EH (cell line): ENCODE results near the gene FBLN2.
"Not testable (repeated sequence)": the region's sequence is repeated elsewhere in the genome, so short reads cannot be mapped to it uniquely, and the experiment has no call there.

Experiments
- DNase-seq: peaks from one replicate; pipeline ENCODE4 v3.0.0-alpha.2; 2015; ENCODE audit warnings: low read depth

Gene FBLN2

DNA sequence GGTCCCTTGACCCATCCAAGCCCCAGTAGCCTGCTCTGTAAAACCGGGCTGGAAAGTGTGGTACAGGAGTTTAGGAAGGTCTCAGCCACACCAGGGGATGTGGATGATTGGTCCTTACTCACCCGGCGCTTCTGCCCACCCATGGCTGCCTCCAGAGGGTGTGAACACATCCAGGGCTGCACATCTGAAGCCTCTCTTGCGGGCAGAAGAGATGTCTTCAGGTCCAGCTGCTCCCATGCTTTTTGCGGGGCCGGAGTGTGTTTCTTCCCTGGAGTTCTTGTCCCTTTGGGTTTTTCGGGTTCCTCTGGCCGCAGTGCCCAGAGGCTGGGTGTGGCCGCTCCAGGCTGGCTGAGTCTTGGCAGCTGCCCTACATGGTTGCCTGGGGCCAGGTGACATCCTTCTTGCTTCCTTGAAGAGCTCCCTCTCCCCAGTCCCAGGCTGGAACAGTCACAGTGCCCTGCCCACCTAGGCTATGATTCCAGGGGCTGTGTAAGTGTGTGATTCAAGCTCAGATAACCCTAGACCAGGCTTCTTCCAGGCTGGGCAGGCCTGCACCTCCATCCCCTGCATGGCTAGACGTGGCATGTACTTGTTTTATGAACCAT is 34.9 kb upstream of the FBLN2 start:
- peak; percentile 41 for DNase-seq

DNA sequence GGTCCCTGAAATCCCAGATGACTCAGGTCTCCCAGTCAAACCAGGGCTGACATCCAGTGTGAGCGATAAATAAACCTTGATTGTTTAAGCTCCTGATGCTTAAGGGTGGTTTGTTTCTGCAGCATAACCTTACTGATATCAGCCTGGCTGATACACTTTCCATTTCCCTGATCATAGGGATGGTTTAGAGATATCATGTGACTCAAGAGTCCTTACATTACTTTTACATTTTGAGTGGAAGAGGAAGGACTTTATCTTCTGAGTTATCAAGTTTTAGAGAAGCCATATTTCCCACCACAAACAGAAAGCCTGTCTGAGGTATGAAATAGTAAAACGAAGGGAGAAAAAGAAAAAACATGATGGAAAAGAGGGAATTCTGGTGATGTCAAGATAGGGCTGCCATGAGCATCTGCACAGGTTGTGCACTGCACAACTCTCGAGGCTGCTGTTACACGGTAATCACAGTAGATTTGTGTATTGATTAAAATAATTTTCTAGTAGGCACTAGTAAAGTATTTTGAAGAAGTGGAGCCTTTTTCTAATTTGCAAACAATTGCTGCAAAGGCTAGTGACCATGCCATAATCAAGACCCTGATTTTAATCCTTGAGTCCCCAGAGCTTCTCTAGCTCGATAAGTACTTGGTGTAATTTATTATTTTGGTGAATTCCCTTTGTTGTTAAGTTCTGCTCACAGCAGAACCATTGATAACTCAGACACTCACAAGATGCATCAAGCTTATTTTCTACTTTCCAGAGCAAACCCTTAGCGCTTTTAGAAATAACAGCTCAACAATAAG is 34.1 kb upstream of the FBLN2 start:
- no peak for DNase-seq

DNA sequence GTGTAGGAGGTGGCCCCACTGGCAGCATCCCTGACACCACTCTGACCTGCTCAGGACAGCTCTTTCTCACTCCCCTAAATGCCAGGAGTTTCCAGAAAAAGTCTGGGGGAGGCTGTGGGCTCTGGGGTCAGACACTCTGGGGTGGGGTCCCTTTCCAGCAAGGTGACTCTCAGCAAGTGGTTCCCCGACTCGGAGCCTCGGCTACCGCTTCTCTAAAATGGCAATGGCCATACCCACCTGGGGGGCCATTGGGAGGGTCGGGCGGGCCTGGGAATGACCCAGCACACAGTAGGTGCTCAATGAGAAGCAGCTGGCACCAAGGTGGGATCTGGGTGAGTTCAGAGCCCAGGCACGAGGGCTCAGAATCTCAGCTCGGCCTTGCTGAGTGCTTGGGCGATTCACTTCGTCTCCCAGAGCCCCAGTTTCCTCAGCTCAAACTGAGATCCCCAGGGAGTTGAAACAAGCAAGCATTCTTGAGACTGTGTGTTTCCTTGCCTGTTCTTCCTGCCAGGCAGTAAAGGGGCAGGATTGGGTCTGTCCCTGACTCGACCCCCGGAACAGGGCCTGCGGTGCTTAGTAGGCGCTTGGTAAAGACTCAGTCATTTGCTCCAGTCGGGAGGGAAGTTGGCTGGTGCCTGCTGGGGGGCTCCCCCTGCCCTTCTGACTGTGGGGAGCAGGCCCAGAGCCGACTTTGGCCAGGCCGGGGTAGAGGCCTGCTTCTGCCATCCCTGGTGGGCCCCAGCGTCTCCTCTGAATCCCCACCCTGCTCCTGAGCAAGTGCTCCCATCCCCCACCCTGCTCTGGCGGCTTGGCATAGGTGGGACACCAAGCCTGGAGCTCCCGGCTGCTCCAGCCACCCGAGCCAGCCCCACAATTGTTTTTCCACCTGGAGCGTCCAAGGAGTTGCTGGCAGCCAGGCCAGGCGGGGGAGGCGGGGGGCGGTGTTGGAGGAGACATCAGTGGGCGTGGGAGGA is 32.9 kb upstream of the FBLN2 start:
- no peak for DNase-seq

DNA sequence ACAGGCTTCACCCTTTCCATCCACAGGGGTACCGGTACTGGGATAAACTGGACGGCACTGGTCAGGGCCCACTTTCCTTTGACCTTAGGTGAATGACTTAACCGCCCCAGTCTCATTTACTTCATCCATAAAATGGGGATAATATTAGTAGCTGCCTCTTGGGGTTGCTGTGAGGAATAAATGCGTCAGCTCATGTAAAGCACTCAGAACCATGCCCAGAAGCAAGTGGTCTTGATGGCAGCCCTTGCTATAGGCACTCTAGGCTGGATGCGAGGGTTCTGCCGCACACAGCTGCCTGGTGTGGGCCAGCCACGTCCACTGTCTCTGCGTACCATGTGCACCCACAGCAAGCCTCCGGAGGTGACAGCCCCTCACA is 32.2 kb upstream of the FBLN2 start:
- no peak for DNase-seq

DNA sequence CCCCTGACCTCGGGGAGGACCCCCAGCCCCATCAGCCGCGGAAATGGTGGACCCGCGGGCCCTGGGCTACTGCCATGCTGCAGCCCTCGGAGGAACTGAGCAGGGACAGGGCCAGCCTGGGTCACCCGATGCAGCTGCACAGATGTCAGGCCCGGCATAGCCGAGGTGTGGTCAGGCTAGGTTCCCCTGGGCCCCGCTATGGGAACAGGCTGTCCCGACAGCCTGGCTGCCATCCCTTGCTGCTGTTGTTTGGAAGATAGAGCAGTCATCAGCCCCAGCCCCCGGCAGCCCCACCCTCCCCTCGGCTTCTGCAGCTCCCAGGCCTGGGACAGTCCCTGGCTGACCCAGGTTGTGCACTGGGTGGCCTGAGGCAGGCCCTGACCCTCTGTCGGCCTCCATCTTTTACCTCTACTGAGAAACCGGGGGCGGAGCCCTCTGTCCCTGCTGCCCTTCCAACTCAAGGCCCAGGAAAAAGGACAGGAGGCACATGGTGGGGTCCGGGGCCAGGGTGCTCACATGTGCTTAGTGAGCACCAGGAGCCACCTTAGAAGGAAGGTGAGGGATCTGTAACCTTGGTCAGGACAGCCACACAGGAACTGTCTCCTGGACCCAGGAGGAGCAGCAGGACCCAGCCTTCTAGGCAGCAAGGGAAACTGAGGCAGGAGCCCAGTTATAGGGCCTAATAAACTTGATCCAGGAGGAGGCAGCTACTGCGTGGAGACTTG is 31.5 kb upstream of the FBLN2 start:
- DNase-seq: no peak

DNA sequence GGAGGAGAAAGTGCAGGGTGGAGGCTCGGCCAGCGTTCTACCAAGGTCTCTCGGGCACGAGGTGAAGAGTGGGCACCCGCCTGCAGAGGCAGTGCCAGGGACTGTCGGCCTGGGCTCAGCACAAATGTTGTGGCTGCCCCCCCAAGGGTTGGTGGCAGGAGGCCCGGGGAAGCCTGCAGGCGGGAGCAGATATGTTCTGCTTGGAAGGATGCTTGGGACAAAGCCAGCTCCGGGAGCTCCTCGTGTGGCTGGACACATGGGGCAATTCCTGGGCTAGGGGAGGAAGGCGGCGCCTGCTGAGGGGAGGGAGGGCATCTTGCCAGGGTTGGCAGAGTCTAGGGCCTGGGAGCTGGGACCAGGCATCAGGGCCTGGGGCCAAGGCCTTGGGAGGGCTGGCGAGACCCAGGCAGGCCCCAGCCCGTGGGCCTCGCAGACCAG is 30.4 kb upstream of the FBLN2 start:
- peak; percentile 59 for DNase-seq

- no peak for DNase-seq
These were observed 29.7 kb upstream of the FBLN2 start for GRCh38 chr3:13519006-13519791.

DNA sequence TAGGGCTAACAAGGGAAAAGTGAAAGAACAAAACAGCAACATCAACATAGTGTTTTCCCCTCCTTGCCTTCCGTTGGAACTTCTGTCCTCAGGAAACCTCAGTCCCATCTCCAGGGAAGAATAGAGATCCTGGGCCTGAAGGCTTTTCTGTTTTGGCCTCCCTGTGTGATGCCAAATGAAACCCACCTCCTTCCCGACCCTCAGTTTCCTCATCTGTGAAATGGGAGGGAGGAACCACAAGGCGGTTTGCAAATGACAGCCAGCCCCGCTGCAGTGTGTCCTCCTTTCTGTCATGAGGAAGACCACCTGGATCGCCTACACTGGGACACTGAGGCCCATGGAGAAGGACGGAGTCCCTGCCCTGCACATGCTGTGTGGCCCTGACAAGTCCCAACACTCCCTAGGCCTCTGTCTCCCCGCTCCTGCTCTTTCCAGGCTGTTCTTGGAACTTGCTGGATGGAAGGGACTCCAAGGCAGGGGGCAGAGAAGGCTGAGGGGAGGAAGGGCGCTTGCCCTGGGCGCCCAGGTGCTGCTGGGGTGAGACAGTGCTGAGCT is 28.5 kb upstream of the FBLN2 start:
- no peak for DNase-seq

DNA sequence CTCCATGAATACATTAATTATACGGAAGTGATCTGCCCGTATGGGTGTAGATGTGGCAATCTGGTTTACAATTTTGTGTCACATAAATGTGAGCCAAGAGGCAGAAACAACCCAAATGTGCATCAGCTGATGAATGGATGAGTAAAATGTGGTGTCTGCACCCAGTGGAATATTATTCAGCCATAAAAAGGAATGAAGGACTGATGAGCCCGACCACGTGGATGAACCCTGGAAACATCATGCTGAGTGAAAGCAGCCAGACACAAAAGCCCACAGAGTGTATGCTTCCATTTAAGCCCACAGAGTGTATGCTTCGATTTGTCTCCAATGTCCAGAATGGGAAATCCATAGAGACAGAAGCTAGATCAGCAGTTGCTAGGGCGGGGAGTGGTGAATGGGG is 27.6 kb upstream of the FBLN2 start:
- no peak for DNase-seq

DNA sequence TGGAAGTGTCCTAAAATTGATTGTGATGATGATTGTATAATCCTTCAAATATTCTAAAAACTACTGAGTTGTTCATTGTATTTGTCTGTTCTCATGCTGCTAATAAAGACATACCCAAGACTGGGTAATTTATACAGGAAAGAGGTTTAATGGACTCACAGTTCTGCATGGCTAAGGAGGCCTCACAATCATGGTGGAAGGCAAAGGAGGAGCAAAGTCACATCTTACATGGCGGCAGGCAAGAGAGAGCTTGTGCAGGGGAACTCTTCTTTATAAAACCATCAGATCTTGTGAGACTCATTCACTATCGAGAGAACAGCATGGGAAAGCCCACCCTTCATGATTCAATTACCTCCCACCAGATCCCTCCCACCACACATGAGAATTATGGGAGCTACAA is 27.2 kb upstream of the FBLN2 start:
- DNase-seq: not testable (repeated sequence)

DNA sequence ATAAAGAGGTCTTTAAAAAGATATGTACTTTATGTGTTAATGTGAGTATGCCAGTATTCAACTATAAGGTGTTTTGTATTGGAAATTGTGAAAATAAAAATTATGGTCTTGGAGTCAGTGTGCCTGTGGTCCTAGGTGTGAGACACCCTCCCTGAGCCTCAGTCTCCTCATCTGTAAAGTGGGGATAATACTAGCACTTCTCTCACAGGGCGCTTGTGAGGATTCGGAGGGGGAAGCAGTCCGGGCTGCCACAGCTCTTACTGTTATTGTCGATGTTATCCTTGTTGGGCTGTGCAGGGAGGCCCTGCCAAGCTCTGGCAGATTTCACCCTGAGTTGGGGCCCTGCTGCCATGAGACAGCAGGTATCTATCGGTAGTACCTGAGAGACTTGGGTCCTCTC is 26.7 kb upstream of the FBLN2 start:
- DNase-seq: no peak

GRCh38 chr3:13524979-13525669 is 23.8 kb upstream of the FBLN2 start:
- peak; percentile 85 for DNase-seq

GRCh38 chr3:13525827-13526625 is 22.9 kb upstream of the FBLN2 start:
- DNase-seq: peak; percentile 65

DNA sequence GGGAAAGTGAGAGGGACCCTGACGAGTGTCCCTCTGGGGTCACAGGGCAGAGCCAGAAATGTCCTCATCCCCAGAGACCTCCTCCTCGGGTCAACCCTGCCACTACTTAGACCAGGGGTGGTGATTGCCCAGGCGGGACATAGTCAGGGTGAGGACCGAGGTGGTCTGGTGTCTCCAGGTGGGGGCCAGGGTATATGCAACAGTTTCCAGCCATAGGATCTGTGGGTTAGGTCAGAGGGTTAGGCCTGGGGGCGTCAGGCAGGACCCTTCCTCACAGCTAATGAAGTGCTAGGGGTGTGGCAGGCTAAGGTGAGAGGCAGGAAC is 22.3 kb upstream of the FBLN2 start:
- no peak for DNase-seq

- DNase-seq: peak; percentile 44
These were observed 20.6 kb upstream of the FBLN2 start for GRCh38 chr3:13528217-13528867.

- DNase-seq: no peak
These were observed 19.5 kb upstream of the FBLN2 start for GRCh38 chr3:13529196-13530112.

DNA sequence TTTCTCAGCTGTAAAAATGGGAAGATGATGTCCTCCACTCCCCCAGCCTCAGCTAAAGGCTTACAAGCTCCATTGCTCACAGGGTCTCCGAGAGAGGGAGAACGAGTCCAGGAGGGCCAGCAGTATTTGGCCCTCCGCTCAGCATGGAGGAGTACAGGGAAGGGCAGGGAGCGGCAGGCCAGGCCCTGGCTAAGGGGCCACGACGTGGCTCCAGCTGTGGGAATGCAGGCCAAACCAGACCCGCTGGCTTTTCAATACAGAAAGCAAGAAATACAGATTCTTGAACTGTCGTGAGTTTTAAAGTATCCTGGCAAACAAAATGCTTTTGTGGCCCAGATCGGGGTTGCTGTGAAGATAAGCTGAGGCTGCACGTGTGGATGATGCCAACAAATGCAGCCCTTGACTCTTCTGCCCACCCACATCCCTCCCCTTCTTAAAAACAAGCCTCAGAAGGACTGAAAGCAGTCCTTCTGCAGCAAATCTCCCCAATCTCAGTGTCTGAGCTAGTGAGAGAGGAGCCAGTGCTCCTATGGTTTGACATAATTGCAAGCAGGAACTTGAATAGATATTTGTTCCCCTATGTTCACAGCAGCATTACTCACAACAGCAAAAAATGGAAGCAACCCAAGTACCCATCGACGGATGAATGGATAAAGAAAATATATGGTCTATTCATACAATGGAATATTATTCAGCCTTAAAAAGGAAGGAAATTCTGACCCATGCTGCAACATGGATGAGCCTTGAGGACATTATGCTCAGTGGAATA is 18.5 kb upstream of the FBLN2 start:
- no peak for DNase-seq
